Panc1 (cell line): ENCODE results near the gene SYT17. TPM values are rescaled to one million over a fixed set of nuclear protein-coding genes. Genes with fewer than 3 reads are reported as not detected.

Experiments used
- ATAC-seq: fragments of 200-7000 bp; cut with Tn5 transposase; 2 replicates; pipeline ENCODE4 v1.9.1; 2020; ENCODE audit warnings: mild to moderate bottlenecking, moderate library complexity
- BruUV-seq: library from RNA; stranded (reverse); fragments of 400-500 nt; replicated peaks from 2 replicates; lab custom pipeline; 2021; lab: Mats Ljungman, UMichigan
- CTCF ChIA-PET: fragments of 300-600 bp; sonication (Branson Sonifier 250); formaldehyde crosslinking; loops from one replicate; lab custom pipeline; 2022; ENCODE audit warnings: antibody characterized with exemption; lab: Charles Lee
- POLR2A ChIA-PET: fragments of 300-600 bp; sonication (Branson Sonifier 250); formaldehyde crosslinking; loops from one replicate; lab custom pipeline; 2022; ENCODE audit warnings: antibody characterized with exemption; lab: Charles Lee
- DNase-seq: peaks from one replicate; pipeline ENCODE4 v3.0.0-alpha.2; 2010; ENCODE audit warnings: low read depth, low spot score
- H3K27ac ChIP-seq: 2 replicates; pipeline ENCODE4 v1.5.1; 2011; ENCODE audit warnings: mild to moderate bottlenecking, low read length, inconsistent platforms
- H3K27me3 ChIP-seq: fragments of 200-500 bp; sonication (Bioruptor generic); 2 replicates; pipeline ENCODE4 v1.6.0; 2014; ENCODE audit warnings: low read length, inconsistent platforms; ENCODE audit not compliant: control insufficient read depth, insufficient read depth
- H3K36me3 ChIP-seq: fragments of 200-500 bp; sonication (Bioruptor generic); 2 replicates; pipeline ENCODE4 v1.5.1; 2014; ENCODE audit warnings: inconsistent platforms, mild to moderate bottlenecking, low read length, moderate library complexity; ENCODE audit not compliant: control insufficient read depth, insufficient read depth
- H3K4me1 ChIP-seq: 2 replicates; pipeline ENCODE4 v1.5.1; 2011; ENCODE audit warnings: inconsistent platforms, mild to moderate bottlenecking, low read length, moderate library complexity; ENCODE audit not compliant: control insufficient read depth, insufficient read depth
- H3K4me3 ChIP-seq, 2 experiments: 2 replicates each; pipeline ENCODE4 v1.5.1; 2011 to 2012; ENCODE audit warnings: low read depth in 2 of 2, low read length in 2 of 2, mild to moderate bottlenecking in 2 of 2, inconsistent platforms in 1 of 2, moderate library complexity in 1 of 2
- H3K9me3 ChIP-seq: fragments of 200-500 bp; sonication (Bioruptor generic); 2 replicates; pipeline ENCODE4 v1.5.1; 2014; ENCODE audit warnings: low read depth, mild to moderate bottlenecking, inconsistent platforms, low read length, moderate library complexity; ENCODE audit not compliant: control insufficient read depth, insufficient read depth
- CTCF ChIP-seq: fragments of 450-650 bp; IDR thresholded peaks from 2 replicates; pipeline ENCODE4 v1.5.1; 2017; ENCODE audit warnings: mild to moderate bottlenecking
- POLR2AphosphoS5 ChIP-seq: IDR thresholded peaks from 2 replicates; pipeline ENCODE4 v1.6.1; 2012; ENCODE audit warnings: mild to moderate bottlenecking, low read depth, low read length, moderate library complexity
- REST ChIP-seq, 2 experiments: IDR thresholded peaks; 2 replicates each; pipeline ENCODE4 v1.6.1; 2011 to 2012; ENCODE audit warnings: low read depth in 2 of 2, control low read depth in 1 of 2, low read length in 1 of 2, mild to moderate bottlenecking in 1 of 2, moderate library complexity in 1 of 2; ENCODE audit not compliant: insufficient read depth in 1 of 2
- SIN3A ChIP-seq: IDR thresholded peaks from 2 replicates; pipeline ENCODE4 v1.6.1; 2012; ENCODE audit warnings: low read depth, mild to moderate bottlenecking, low read length, moderate library complexity, borderline replicate concordance; ENCODE audit not compliant: insufficient read depth
- TCF7L2 ChIP-seq: IDR thresholded peaks from 2 replicates; pipeline ENCODE4 v1.6.1; 2011; ENCODE audit warnings: mild to moderate bottlenecking, low read depth, low read length, inconsistent platforms
- in situ Hi-C: cut with HindIII; loops from 2 replicates; pipeline ENCODE4 v1.10.0; 2016; ENCODE audit warnings: low sequenced_read_pairs, low pct_unique_long_range_greater_than_20kb
- intact Hi-C: fragments of 100-400 bp; cut with micrococcal nuclease; formaldehyde crosslinking; loops from one replicate; pipeline ENCODE4 v1.10.0; 2022; ENCODE audit not compliant: unreplicated experiment
- total RNA-seq: library from RNA; stranded (reverse); gene quantifications from one replicate; pipeline ENCODE4 v1.2.1, GENCODE V29; 2021; ENCODE audit not compliant: unreplicated experiment

SYT17 gene
- total RNA-seq, 1 experiment from 2014 or later: 5.4 TPM

GRCh38 chr16:19242987-19243575, 75.0 kb downstream of the SYT17 start:
- Histone ChIP-seq H3K27ac (no peak overlapping the region), H3K4me3 (no peak overlapping the region), H3K36me3 (no peaks in the 10 kb centered on the region), H3K9me3 (peaks cover 3% of the 10 kb centered on the region; the same call in 1 of the 2 replicates), H3K27me3 (no peaks in the 10 kb centered on the region), H3K4me1 (no peaks in the 10 kb centered on the region)
- intact Hi-C loops: no loop called here
- POLR2A ChIA-PET: no interaction called here
- no peak for DNase-seq
- TF ChIP-seq TCF7L2 (no peak), SIN3A (no peak), POLR2AphosphoS5 (no peak), REST (IDR thresholded peaks at IDR 0.05; ENCODE audit: insufficient read depth in 1 of 2, low read depth in 2 of 2, low read length in 1 of 2) (no peak)
- ATAC-seq: no peak
- in situ Hi-C loops: no loop called here
- CTCF ChIA-PET: no interaction called here
- no TSS peak for BruUV-seq

GRCh38 chr16:19245326-19245925, 77.4 kb downstream of the SYT17 start:
- CTCF ChIA-PET: no interaction called here
- H3K36me3 ChIP-seq: no peaks in the 10 kb centered on the region
- H3K9me3 ChIP-seq: no peaks in the 10 kb centered on the region; the same call in 1 of the 2 replicates
- in situ Hi-C loops: no loop called here
- H3K27ac ChIP-seq: no peak overlapping the region
- DNase-seq: no peak
- H3K4me1 ChIP-seq: no peaks in the 10 kb centered on the region
- intact Hi-C loops: no loop called here
- no peaks in the 10 kb centered on the region for H3K27me3 ChIP-seq
- no peak for ATAC-seq
- no peak for TF ChIP-seq CTCF
- no peak for TF ChIP-seq TCF7L2
- no peak for TF ChIP-seq SIN3A
- TF ChIP-seq REST (IDR thresholded peaks at IDR 0.05; ENCODE audit: insufficient read depth in 1 of 2, low read depth in 2 of 2, low read length in 1 of 2): no peak
- POLR2A ChIA-PET: no interaction called here
- no TSS peak for BruUV-seq
- H3K4me3 ChIP-seq: no peak overlapping the region
